Endothelial cell of umbilical vein (primary cell): ENCODE results near the gene CRTC2. TPM values are rescaled to one million over a fixed set of nuclear protein-coding genes. Genes with fewer than 3 reads are reported as not detected.

Experiments
- BruUV-seq: library from RNA; stranded (reverse); fragments of 400-500 nt; replicated peaks from 2 replicates; lab custom pipeline; 2021; lab: Mats Ljungman, UMichigan
- CTCF ChIA-PET: fragments of 300-600, 350-600 bp; sonication (Branson Sonifier 250); formaldehyde crosslinking; loops from one replicate; lab custom pipeline; 2021; ENCODE audit warnings: antibody characterized with exemption, inconsistent platforms; lab: Charles Lee
- POLR2A ChIA-PET: fragments of 300-600, 350-600 bp; sonication (Branson Sonifier 250); formaldehyde crosslinking; loops from one replicate; lab custom pipeline; 2021; ENCODE audit warnings: antibody characterized with exemption, inconsistent platforms; lab: Charles Lee
- DNase-seq: peaks from one replicate; pipeline ENCODE4 v3.0.0-alpha.2; 2011; ENCODE audit warnings: low read depth, low spot score
- FAIRE-seq: peaks from 2 replicates; lab custom pipeline; 2011; peaks lifted over from hg19 to GRCh38; lab: Jason Lieb, UNC
- H2AFZ ChIP-seq: 2 replicates; pipeline ENCODE4 v1.6.0; 2012; ENCODE audit warnings: low read depth, low read length, control low read depth, inconsistent platforms
- H3K27ac ChIP-seq: 2 replicates; pipeline ENCODE4 v1.5.1; 2011; ENCODE audit warnings: low read depth, mild to moderate bottlenecking, control low read depth, low read length, moderate library complexity; ENCODE audit not compliant: insufficient read depth
- H3K27me3 ChIP-seq, 2 experiments: 2 replicates each; pipeline versions ENCODE4 v1.6.0 to v1.6.1; 2011; ENCODE audit warnings: low read length in 2 of 2, mixed read lengths in 1 of 2; ENCODE audit not compliant: control insufficient read depth in 2 of 2, insufficient read depth in 2 of 2
- H3K36me3 ChIP-seq, 2 experiments: 2 replicates in 1 of 2; 3 replicates in 1 of 2; pipeline ENCODE4 v1.5.1; 2011; ENCODE audit warnings: low read length in 2 of 2, mild to moderate bottlenecking in 1 of 2, moderate library complexity in 1 of 2; ENCODE audit not compliant: control insufficient read depth in 2 of 2, insufficient read depth in 2 of 2; ENCODE audit errors: extremely low read depth in 1 of 2
- H3K4me1 ChIP-seq: 3 replicates; pipeline ENCODE4 v1.5.1; 2011; ENCODE audit warnings: mild to moderate bottlenecking, low read length; ENCODE audit not compliant: control insufficient read depth, insufficient read depth; ENCODE audit errors: extremely low read depth
- H3K4me2 ChIP-seq: 2 replicates; pipeline ENCODE4 v1.6.1; 2011; ENCODE audit warnings: low read length, control low read depth, mixed read lengths; ENCODE audit not compliant: insufficient read depth
- H3K4me3 ChIP-seq, 3 experiments: fragments of 200-600 bp in 1 of 3; sonication (generic), shearing (Covaris generic) in 1 of 3; replicated peaks in 1 of 3; 2 replicates each; pipeline ENCODE4 v1.5.1; 2011 to 2016; ENCODE audit warnings: control low read depth in 3 of 3, low read length in 3 of 3, mild to moderate bottlenecking in 2 of 3, inconsistent platforms in 1 of 3, low read depth in 1 of 3, moderate library complexity in 1 of 3; ENCODE audit not compliant: insufficient read depth in 1 of 3
- H3K79me2 ChIP-seq: 2 replicates; pipeline ENCODE4 v1.6.0; 2012; ENCODE audit warnings: low read length, inconsistent platforms; ENCODE audit not compliant: control insufficient read depth, insufficient read depth
- H3K9ac ChIP-seq: replicated peaks from 2 replicates; pipeline ENCODE3; 2011; ENCODE audit warnings: low read length, control low read depth; ENCODE audit not compliant: insufficient read depth; ENCODE audit errors: extremely low read depth
- H3K9me1 ChIP-seq: replicated peaks from 3 replicates; pipeline ENCODE4 v1.6.0; 2011; ENCODE audit warnings: mild to moderate bottlenecking, low read length; ENCODE audit not compliant: control insufficient read depth, insufficient read depth; ENCODE audit errors: extremely low read depth
- H3K9me3 ChIP-seq: replicated peaks from 2 replicates; pipeline ENCODE4 v1.5.1; 2012; ENCODE audit warnings: low read length, inconsistent platforms; ENCODE audit not compliant: control insufficient read depth, insufficient read depth
- H4K20me1 ChIP-seq: replicated peaks from 2 replicates; pipeline ENCODE3; 2011; ENCODE audit warnings: mild to moderate bottlenecking, low read length; ENCODE audit not compliant: control insufficient read depth, insufficient read depth; ENCODE audit errors: extremely low read depth
- CTCF ChIP-seq, 2 donors: IDR thresholded peaks; 1 replicate in 1 of 2; 2 replicates in 1 of 2; pipeline ENCODE4 v1.5.1; 2011; ENCODE audit warnings: low read length in 2 of 2, mild to moderate bottlenecking in 2 of 2, moderate library complexity in 2 of 2, control low read depth in 1 of 2, inconsistent platforms in 1 of 2, low read depth in 1 of 2; ENCODE audit not compliant: insufficient read depth in 1 of 2; ENCODE audit errors: extremely low read depth in 1 of 2
- EZH2 ChIP-seq: IDR thresholded peaks from 2 replicates; pipeline ENCODE4 v1.6.1; 2012; ENCODE audit warnings: borderline replicate concordance, low read depth, mild to moderate bottlenecking, moderate library complexity, low read length, inconsistent platforms; ENCODE audit not compliant: severe bottlenecking
- FOS ChIP-seq: IDR thresholded peaks from 2 replicates; pipeline ENCODE4 v1.6.1; 2011; ENCODE audit warnings: mild to moderate bottlenecking, low read length, moderate library complexity, borderline replicate concordance; ENCODE audit not compliant: insufficient read depth
- GATA2 ChIP-seq: IDR thresholded peaks from 2 replicates; pipeline ENCODE4 v1.7.0; 2011; ENCODE audit warnings: low read depth, mild to moderate bottlenecking, moderate library complexity, mixed read lengths, low read length; ENCODE audit not compliant: insufficient read length, insufficient read depth
- JUN ChIP-seq: IDR thresholded peaks from 2 replicates; pipeline ENCODE4 v1.6.1; 2011; ENCODE audit warnings: borderline replicate concordance, low read depth; ENCODE audit not compliant: insufficient read length, insufficient read depth
- MAX ChIP-seq: IDR thresholded peaks from 2 replicates; pipeline ENCODE4 v1.6.1; 2011; ENCODE audit not compliant: insufficient read depth, insufficient read length
- MYC ChIP-seq: IDR thresholded peaks from one replicate; pipeline ENCODE4 v1.6.1; 2011; ENCODE audit warnings: mild to moderate bottlenecking, low read depth, low read length
- POLR2A ChIP-seq: IDR thresholded peaks from 2 replicates; pipeline ENCODE4 v1.6.1; 2012; ENCODE audit warnings: low read depth, mild to moderate bottlenecking, control low read depth, low read length
- POLR2AphosphoS5 ChIP-seq: IDR thresholded peaks from 2 replicates; pipeline ENCODE4 v1.6.1; 2012; ENCODE audit warnings: low read depth, mild to moderate bottlenecking, control low read depth, low read length, moderate library complexity; ENCODE audit not compliant: insufficient read depth
- dilution Hi-C: fragments of 300-500 bp; cut with MboI; formaldehyde crosslinking; loops from one replicate; pipeline ENCODE4 v1.15.0; 2019; ENCODE audit warnings: low sequenced_read_pairs; ENCODE audit not compliant: extremely low pct_ligation_motif_present
- intact Hi-C: fragments of 100-400 bp; cut with micrococcal nuclease; formaldehyde crosslinking; loops from one replicate; pipeline ENCODE4 v1.10.0; 2022
- polyA plus RNA-seq, 4 experiments: library from polyadenylated mRNA; depleted of rRNA in 3 of 4; stranded (reverse) in 3 of 4; unstranded in 1 of 4; fragments of >200 nt; gene quantifications; 2 replicates each; pipeline versions ENCODE4 v1.2.1 to v1.2.3, GENCODE V29; 2011 to 2012; ENCODE audit warnings: missing spikeins in 1 of 4
- total RNA-seq: library from RNA; stranded (reverse); gene quantifications from 2 replicates; pipeline ENCODE4 v1.2.3, GENCODE V29; 2021

Gene CRTC2
- total and polyA plus RNA-seq, 2 donors (not counting 3 experiments of a cell fraction or from before 2014, with no cell fraction given), result 40.2 to 42.2 TPM

- intact Hi-C loops, result no loop called here
- POLR2A ChIA-PET, result interaction anchor here (1.2 kb wide), 1 partner anchor 76 kb away, joined by 3 read pairs; no protein-coding TSS in a partner anchor
These were observed 1.3 kb downstream of the CRTC2 start for GRCh38 chr1:153956997-153957715.

More at GRCh38 chr1:153956997-153957715, 1.3 kb downstream of the CRTC2 start:
- TF ChIP-seq MYC (no peak), MAX (no peak), GATA2 (no peak), POLR2AphosphoS5 (no peak), POLR2A (no peak), FOS (no peak), EZH2 (no peak), JUN (no peak), CTCF (IDR thresholded peaks at IDR 0.05; ENCODE audit: extremely low read depth in 1 of 2, insufficient read depth in 1 of 2, low read depth in 1 of 2, low read length in 2 of 2) (no peak)
- no peaks in the 10 kb centered on the region for H3K9me1 ChIP-seq
- H3K9me3 ChIP-seq, result no peaks in the 10 kb centered on the region
- H3K4me1 ChIP-seq, result peaks cover 25% of the 10 kb centered on the region
- DNase-seq, result no peak
- H3K9ac ChIP-seq, result peak overlapping the region; percentile 72
- peaks cover 2 to 22% of the 10 kb centered on the region in 2 experiments for H3K36me3 ChIP-seq
- no peak overlapping the region for H3K27ac ChIP-seq
- peak overlapping the region; percentile 72 for H3K4me2 ChIP-seq
- no peaks in the 10 kb centered on the region for H4K20me1 ChIP-seq
- H2AFZ ChIP-seq, result no peak overlapping the region
- H3K27me3 ChIP-seq, result no peaks in the 10 kb centered on the region
- dilution Hi-C loops, result no loop called here
- H3K79me2 ChIP-seq, result peaks cover 40% of the 10 kb centered on the region
- CTCF ChIA-PET, result interaction anchor here (4.2 kb wide), 1 partner anchor 11 kb away, joined by 25 read pairs; the partner anchor contains the start of gene DENND4B
- no peak for FAIRE-seq
- H3K4me3 ChIP-seq, result peak overlapping the region; percentile 47 to 80 (median 75)
- BruUV-seq, result TSS peak; percentile 1
